SK-N-MC (cell line): ENCODE data around the gene DOCK1.

Experiments used
- EZH2 ChIP-seq: fragments of 200-600 bp; sonication (generic); IDR thresholded peaks from one replicate; pipeline ENCODE4 v1.6.1; 2017; ENCODE audit warnings: antibody characterized with exemption
- POLR2AphosphoS5 ChIP-seq: IDR thresholded peaks from 2 replicates; pipeline ENCODE4 v1.6.1; 2012; ENCODE audit warnings: mild to moderate bottlenecking, low read depth, low read length, borderline replicate concordance

- no peak for TF ChIP-seq POLR2AphosphoS5
- no peak for TF ChIP-seq EZH2
Measured at GRCh38 chr10:127118034-127118433, 212.8 kb downstream of the DOCK1 start.
